H1 (cell line): ENCODE data around the gene CLDN7. TPM values are rescaled to one million over a fixed set of nuclear protein-coding genes. Genes with fewer than 3 reads are reported as not detected.

Experiments
- ATF2 ChIP-seq: IDR thresholded peaks from 2 replicates; pipeline ENCODE4 v1.6.1; 2012; ENCODE audit warnings: low read length, inconsistent platforms
- BRCA1 ChIP-seq: IDR thresholded peaks from 2 replicates; pipeline ENCODE4 v1.6.1; 2012; ENCODE audit warnings: low read depth, low read length, improper control_type of control experiment
- CTCF ChIP-seq, 3 experiments: IDR thresholded peaks; 1 replicate in 2 of 3; 2 replicates in 1 of 3; pipeline versions ENCODE4 v1.5.1 to v1.6.1; 2011; ENCODE audit warnings: low read length in 3 of 3, mild to moderate bottlenecking in 3 of 3, inconsistent platforms in 2 of 3, low read depth in 1 of 3, moderate library complexity in 1 of 3; ENCODE audit not compliant: insufficient read depth in 1 of 3; ENCODE audit errors: control extremely low read depth in 1 of 3
- EGR1 ChIP-seq: IDR thresholded peaks from 2 replicates; pipeline ENCODE4 v1.6.1; 2011; ENCODE audit warnings: low read depth, low read length, borderline replicate concordance
- GTF2F1 ChIP-seq: IDR thresholded peaks from 2 replicates; pipeline ENCODE4 v1.6.1; 2012; ENCODE audit warnings: low read depth, low read length, improper control_type of control experiment, borderline replicate concordance
- JUND ChIP-seq: IDR thresholded peaks from 2 replicates; pipeline ENCODE4 v1.6.1; 2011; ENCODE audit warnings: mild to moderate bottlenecking, improper control_type of control experiment, low read length
- MAFK ChIP-seq: IDR thresholded peaks from 2 replicates; pipeline ENCODE4 v1.6.1; 2012; ENCODE audit warnings: low read depth, mild to moderate bottlenecking, improper control_type of control experiment, low read length
- NRF1 ChIP-seq: IDR thresholded peaks from 2 replicates; pipeline ENCODE4 v1.6.1; 2011; ENCODE audit warnings: mild to moderate bottlenecking, low read depth, low read length, improper control_type of control experiment
- SIN3A ChIP-seq, 2 experiments: IDR thresholded peaks in 1 of 2; conservative IDR thresholded peaks in 1 of 2; 2 replicates each; pipeline ENCODE4 v1.6.1; 2011 to 2012; ENCODE audit warnings: low read length in 2 of 2, improper control_type of control experiment in 1 of 2, low read depth in 1 of 2, mild to moderate bottlenecking in 1 of 2
- SP1 ChIP-seq: IDR thresholded peaks from 2 replicates; pipeline ENCODE4 v1.6.1; 2011; ENCODE audit warnings: low read depth, low read length
- TAF1 ChIP-seq: IDR thresholded peaks from 2 replicates; pipeline ENCODE4 v1.6.1; 2011; ENCODE audit warnings: mild to moderate bottlenecking, low read depth, low read length
- TAF7 ChIP-seq: optimal IDR thresholded peaks from 2 replicates; pipeline ENCODE3; 2011; ENCODE audit warnings: low read depth, mild to moderate bottlenecking, inconsistent platforms, low read length, moderate library complexity, borderline replicate concordance
- TCF12 ChIP-seq: IDR thresholded peaks from 2 replicates; pipeline ENCODE4 v1.6.1; 2011; ENCODE audit warnings: low read depth, mild to moderate bottlenecking, low read length
- TEAD4 ChIP-seq: IDR thresholded peaks from 2 replicates; pipeline ENCODE4 v1.6.1; 2012; ENCODE audit warnings: low read depth, low read length, inconsistent platforms, mixed read lengths
- polyA plus RNA-seq, 7 experiments: library from polyadenylated mRNA; depleted of rRNA in 3 of 7; stranded (reverse) in 5 of 7; unstranded in 2 of 7; fragments of >200 nt in 5 of 7; fragments of 200-250 nt in 2 of 7; gene quantifications; 1 replicate in 5 of 7; 2 replicates in 1 of 7; 4 replicates in 1 of 7; pipeline versions ENCODE4 v1.2.1 to v1.2.3, GENCODE V29; 2011 to 2013; ENCODE audit warnings: missing spikeins in 2 of 7, mixed read lengths in 2 of 7
- total RNA-seq: library from RNA; stranded (reverse); fragmentation: NEBNext Ultra II Directional; extraction: Animal tissue kit (Norgen Biotek cat#: 25700); gene quantifications from 2 replicates; pipeline ENCODE4 v1.2.1, GENCODE V29; 2021

The CLDN7 gene
- total and polyA plus RNA-seq, 2 of the 8 experiments (the other 6 are each of a cell fraction or from before 2014, with no cell fraction given), result 118 to 119 TPM

GRCh38 chr17:7262192-7262934, at the start of gene CLDN7 (continued):
- TF ChIP-seq EGR1 (peak; percentile 17; the same call in 1 of the 2 replicates), SP1 (peak; percentile 88), JUND (peak; percentile 47; the same call in 1 of the 2 replicates), GTF2F1 (peak; percentile 93), TEAD4 (no peak), ATF2 (0 out of 2 replicates have a peak, but pooled peaks have one; percentile 69), SIN3A (conservative IDR thresholded peaks at IDR 0.05 in 1 of 2, IDR thresholded peaks at IDR 0.05 in 1 of 2; ENCODE audit: low read depth in 1 of 2, low read length in 2 of 2) (peak; percentile 37 to 87; a peak in 3 of 4 replicates), TCF12 (peak; percentile 86; the same call in 1 of the 2 replicates), BRCA1 (no peak), TAF1 (peak; percentile 98), TAF7 (peak; percentile 98), CTCF (IDR thresholded peaks at IDR 0.05; ENCODE audit: control extremely low read depth in 1 of 3, insufficient read depth in 1 of 3, low read depth in 1 of 3, low read length in 3 of 3) (peak in 2 of 3 experiments; percentile 17 to 37; a peak in 2 of 4 replicates), MAFK (no peak), NRF1 (peak; percentile 30; the same call in 1 of the 2 replicates)
